NT2/D1 (cell line): ENCODE measurements around the gene SIGLEC15.

ENCODE experiments used
- YY1 ChIP-seq: IDR thresholded peaks from 2 replicates; pipeline ENCODE4 v1.6.1; 2011; ENCODE audit not compliant: insufficient read length, insufficient read depth
- ZNF274 ChIP-seq: IDR thresholded peaks from 2 replicates; pipeline ENCODE4 v1.6.1; 2011; ENCODE audit warnings: mild to moderate bottlenecking, low read depth, low read length

DNA sequence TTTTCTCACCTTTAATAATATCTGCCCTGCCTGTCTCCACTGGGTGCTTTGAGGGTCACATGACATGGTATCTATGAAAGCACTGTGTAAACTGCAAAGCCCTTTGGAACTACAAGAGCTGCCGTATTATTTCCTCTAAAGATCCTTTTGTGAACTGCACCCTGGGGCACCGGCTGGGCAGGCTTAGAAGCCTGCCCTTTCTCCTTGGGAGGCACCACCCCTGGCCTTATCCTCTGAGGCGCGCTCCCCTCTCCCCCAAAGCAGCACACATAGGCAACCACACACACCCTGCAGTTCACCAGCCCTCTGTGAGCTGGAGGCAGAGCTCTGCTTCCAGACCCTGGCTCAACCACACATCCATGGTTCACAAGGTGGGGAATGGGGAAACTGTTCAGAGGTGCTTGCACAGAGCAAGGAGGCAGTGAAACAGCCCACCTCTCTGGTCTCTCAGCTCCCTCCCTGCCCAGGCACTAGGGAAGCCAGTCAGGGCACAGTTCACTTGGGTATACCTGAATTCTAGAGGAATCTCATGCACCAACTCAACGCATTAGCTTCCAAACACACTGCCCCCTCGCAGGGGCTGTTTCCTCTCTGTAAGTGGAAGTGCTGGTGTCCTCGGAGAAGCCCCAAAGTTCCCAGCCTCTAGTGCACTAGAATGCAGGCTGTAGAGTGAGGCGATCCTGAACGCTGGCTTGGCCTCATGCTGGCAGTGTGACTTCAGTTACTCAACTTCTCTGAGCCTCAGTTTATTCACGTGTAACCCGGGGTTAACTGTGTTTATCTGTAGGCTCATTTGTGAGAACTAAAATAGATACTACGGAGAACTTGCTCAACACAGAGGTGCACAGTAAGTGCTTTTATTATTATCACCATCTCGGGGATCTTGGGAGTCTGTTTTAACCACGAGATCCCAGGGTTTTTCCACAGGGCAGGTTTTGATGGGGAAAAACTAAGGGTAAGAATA lies 11.0 kb downstream of the SIGLEC15 start:
- TF ChIP-seq ZNF274 (no peak), YY1 (no peak)
